Cerebellar nuclear complex (tissue), 1 donor: ENCODE measurements around the gene SLC13A3.
A peak's percentile ranks its signal among the peaks of the same experiment; 100 is the strongest.
"Not testable (repeated sequence)": the region's sequence is repeated elsewhere in the genome, so short reads cannot be mapped to it uniquely, and the experiment has no call there.

Source experiments
- DNase-seq, 2 experiments: peaks; one replicate each; lab custom pipeline; 2025; lab: John Stamatoyannopoulos, UW

The SLC13A3 gene

GRCh38 chr20:46681032-46681854, 30.0 kb upstream of the SLC13A3 start:
- DNase-seq: peak in 1 of 2 experiments; percentile 38

GRCh38 chr20:46680684-46681031, 29.4 kb upstream of the SLC13A3 start:
- DNase-seq: no peak

- DNase-seq: no peak
These were observed 27.3 kb upstream of the SLC13A3 start for GRCh38 chr20:46678516-46678915.

GRCh38 chr20:46677608-46678007, 26.3 kb upstream of the SLC13A3 start:
- DNase-seq: no peak

GRCh38 chr20:46676649-46677316, 25.5 kb upstream of the SLC13A3 start:
- DNase-seq: not testable (repeated sequence)

GRCh38 chr20:46674253-46675083, 23.2 kb upstream of the SLC13A3 start:
- DNase-seq: no peak

- no peak for DNase-seq
These were observed 22.4 kb upstream of the SLC13A3 start for GRCh38 chr20:46673394-46674252.

GRCh38 chr20:46672543-46673148, 21.4 kb upstream of the SLC13A3 start:
- no peak for DNase-seq

- DNase-seq: no peak
These were observed 20.7 kb upstream of the SLC13A3 start for GRCh38 chr20:46671866-46672542.

- no peak for DNase-seq
These were observed 19.6 kb upstream of the SLC13A3 start for GRCh38 chr20:46670585-46671584.

- DNase-seq: no peak
These were observed 18.9 kb upstream of the SLC13A3 start for GRCh38 chr20:46670228-46670584.

GRCh38 chr20:46666818-46667515, 15.7 kb upstream of the SLC13A3 start:
- DNase-seq: no peak

GRCh38 chr20:46666306-46666705, 15.0 kb upstream of the SLC13A3 start:
- no peak for DNase-seq

- no peak for DNase-seq
These were observed 14.3 kb upstream of the SLC13A3 start for GRCh38 chr20:46665602-46666001.

- DNase-seq: no peak
These were observed 12.3 kb upstream of the SLC13A3 start for GRCh38 chr20:46663531-46663930.

- DNase-seq: no peak
These were observed 10.4 kb upstream of the SLC13A3 start for GRCh38 chr20:46661659-46662058.

- DNase-seq: no peak
These were observed 9.2 kb upstream of the SLC13A3 start for GRCh38 chr20:46660487-46660886.

- DNase-seq: no peak
These were observed 6.4 kb upstream of the SLC13A3 start for GRCh38 chr20:46657618-46658017.

- no peak for DNase-seq
These were observed 5.9 kb upstream of the SLC13A3 start for GRCh38 chr20:46657137-46657536.
